HG02943 (cell line): ENCODE results near the gene ZFP36.
"Not testable (repeated sequence)": the region's sequence is repeated elsewhere in the genome, so short reads cannot be mapped to it uniquely, and the experiment has no call there.

Experiments
- ATAC-seq: cut with Tn5 transposase; IDR thresholded peaks from one replicate; pipeline ENCODE4 v1.9.1; 2021; ENCODE audit warnings: mild to moderate bottlenecking, low read depth, moderate library complexity; ENCODE audit not compliant: unreplicated experiment

The ZFP36 gene

GRCh38 chr19:39435499-39436349, 29.1 kb downstream of the ZFP36 start, which contains the start of gene RPS16:
TSS of gene RPS16 (minus strand) at chr19:39435949. CDS start at chr19:39435895, 54 bp downstream.
- peak; percentile 72 for ATAC-seq

- no peak for ATAC-seq
Measured at GRCh38 chr19:39436350-39436716, 29.7 kb downstream of the ZFP36 start.

- ATAC-seq = no peak
Measured at GRCh38 chr19:39438270-39438934, 31.8 kb downstream of the ZFP36 start.

- no peak for ATAC-seq
Measured at GRCh38 chr19:39444598-39445195, 38.0 kb downstream of the ZFP36 start.

- peak; percentile 66 for ATAC-seq
Measured at GRCh38 chr19:39445196-39446111, 38.8 kb downstream of the ZFP36 start, which contains the start of gene SUPT5H. TSS of gene SUPT5H (plus strand) at chr19:39445582. CDS start at chr19:39445891, 309 bp downstream.

GRCh38 chr19:39446365-39447084, 39.9 kb downstream of the ZFP36 start:
- no peak for ATAC-seq

GRCh38 chr19:39448271-39448670, 41.6 kb downstream of the ZFP36 start:
- ATAC-seq = no peak

- no peak for ATAC-seq
Measured at GRCh38 chr19:39449116-39449797, 42.6 kb downstream of the ZFP36 start.

GRCh38 chr19:39451257-39451656, 44.6 kb downstream of the ZFP36 start:
- ATAC-seq = not testable (repeated sequence)
